Panc1 (cell line): ENCODE measurements around the gene GPALPP1. TPM values are rescaled to one million over a fixed set of nuclear protein-coding genes. Genes with fewer than 3 reads are reported as not detected.

ENCODE experiments used
- ATAC-seq: fragments of 200-7000 bp; cut with Tn5 transposase; 2 replicates; pipeline ENCODE4 v1.9.1; 2020; ENCODE audit warnings: mild to moderate bottlenecking, moderate library complexity
- BruUV-seq: library from RNA; stranded (reverse); fragments of 400-500 nt; replicated peaks from 2 replicates; lab custom pipeline; 2021; lab: Mats Ljungman, UMichigan
- CTCF ChIA-PET: fragments of 300-600 bp; sonication (Branson Sonifier 250); formaldehyde crosslinking; loops from one replicate; lab custom pipeline; 2022; ENCODE audit warnings: antibody characterized with exemption; lab: Charles Lee
- POLR2A ChIA-PET: fragments of 300-600 bp; sonication (Branson Sonifier 250); formaldehyde crosslinking; loops from one replicate; lab custom pipeline; 2022; ENCODE audit warnings: antibody characterized with exemption; lab: Charles Lee
- DNase-seq: peaks from one replicate; pipeline ENCODE4 v3.0.0-alpha.2; 2010; ENCODE audit warnings: low read depth, low spot score
- H3K27ac ChIP-seq: 2 replicates; pipeline ENCODE4 v1.5.1; 2011; ENCODE audit warnings: mild to moderate bottlenecking, low read length, inconsistent platforms
- H3K27me3 ChIP-seq: fragments of 200-500 bp; sonication (Bioruptor generic); 2 replicates; pipeline ENCODE4 v1.6.0; 2014; ENCODE audit warnings: low read length, inconsistent platforms; ENCODE audit not compliant: control insufficient read depth, insufficient read depth
- H3K36me3 ChIP-seq: fragments of 200-500 bp; sonication (Bioruptor generic); 2 replicates; pipeline ENCODE4 v1.5.1; 2014; ENCODE audit warnings: inconsistent platforms, mild to moderate bottlenecking, low read length, moderate library complexity; ENCODE audit not compliant: control insufficient read depth, insufficient read depth
- H3K4me1 ChIP-seq: 2 replicates; pipeline ENCODE4 v1.5.1; 2011; ENCODE audit warnings: inconsistent platforms, mild to moderate bottlenecking, low read length, moderate library complexity; ENCODE audit not compliant: control insufficient read depth, insufficient read depth
- H3K4me3 ChIP-seq, 2 experiments: 2 replicates each; pipeline ENCODE4 v1.5.1; 2011 to 2012; ENCODE audit warnings: low read depth in 2 of 2, low read length in 2 of 2, mild to moderate bottlenecking in 2 of 2, inconsistent platforms in 1 of 2, moderate library complexity in 1 of 2
- H3K9me3 ChIP-seq: fragments of 200-500 bp; sonication (Bioruptor generic); 2 replicates; pipeline ENCODE4 v1.5.1; 2014; ENCODE audit warnings: low read depth, mild to moderate bottlenecking, inconsistent platforms, low read length, moderate library complexity; ENCODE audit not compliant: control insufficient read depth, insufficient read depth
- CTCF ChIP-seq: fragments of 450-650 bp; IDR thresholded peaks from 2 replicates; pipeline ENCODE4 v1.5.1; 2017; ENCODE audit warnings: mild to moderate bottlenecking
- POLR2AphosphoS5 ChIP-seq: IDR thresholded peaks from 2 replicates; pipeline ENCODE4 v1.6.1; 2012; ENCODE audit warnings: mild to moderate bottlenecking, low read depth, low read length, moderate library complexity
- REST ChIP-seq, 2 experiments: IDR thresholded peaks; 2 replicates each; pipeline ENCODE4 v1.6.1; 2011 to 2012; ENCODE audit warnings: low read depth in 2 of 2, control low read depth in 1 of 2, low read length in 1 of 2, mild to moderate bottlenecking in 1 of 2, moderate library complexity in 1 of 2; ENCODE audit not compliant: insufficient read depth in 1 of 2
- SIN3A ChIP-seq: IDR thresholded peaks from 2 replicates; pipeline ENCODE4 v1.6.1; 2012; ENCODE audit warnings: low read depth, mild to moderate bottlenecking, low read length, moderate library complexity, borderline replicate concordance; ENCODE audit not compliant: insufficient read depth
- TCF7L2 ChIP-seq: IDR thresholded peaks from 2 replicates; pipeline ENCODE4 v1.6.1; 2011; ENCODE audit warnings: mild to moderate bottlenecking, low read depth, low read length, inconsistent platforms
- in situ Hi-C: cut with HindIII; loops from 2 replicates; pipeline ENCODE4 v1.10.0; 2016; ENCODE audit warnings: low sequenced_read_pairs, low pct_unique_long_range_greater_than_20kb
- intact Hi-C: fragments of 100-400 bp; cut with micrococcal nuclease; formaldehyde crosslinking; loops from one replicate; pipeline ENCODE4 v1.10.0; 2022; ENCODE audit not compliant: unreplicated experiment
- total RNA-seq: library from RNA; stranded (reverse); gene quantifications from one replicate; pipeline ENCODE4 v1.2.1, GENCODE V29; 2021; ENCODE audit not compliant: unreplicated experiment

Gene GPALPP1
- total RNA-seq, 1 experiment from 2014 or later, result 13.5 TPM

- Histone ChIP-seq H3K27ac (no peak overlapping the region), H3K4me1 (no peaks in the 10 kb centered on the region), H3K9me3 (no peaks in the 10 kb centered on the region), H3K4me3 (no peak overlapping the region), H3K36me3 (peaks cover 2% of the 10 kb centered on the region; the same call in 1 of the 2 replicates), H3K27me3 (no peaks in the 10 kb centered on the region)
- POLR2A ChIA-PET, result no interaction called here
- BruUV-seq, result no TSS peak
- TF ChIP-seq CTCF (no peak), SIN3A (no peak), POLR2AphosphoS5 (no peak), REST (IDR thresholded peaks at IDR 0.05; ENCODE audit: insufficient read depth in 1 of 2, low read depth in 2 of 2, low read length in 1 of 2) (no peak), TCF7L2 (no peak)
- CTCF ChIA-PET, result no interaction called here
- no peak for DNase-seq
- in situ Hi-C loops, result no loop called here
- intact Hi-C loops, result no loop called here
- ATAC-seq, result no peak
These were observed 21.9 kb downstream of the GPALPP1 start for GRCh38 chr13:45011198-45011597.

GRCh38 chr13:45015300-45015699 is 26.0 kb downstream of the GPALPP1 start:
- no TSS peak for BruUV-seq
- Histone ChIP-seq H3K4me1 (no peaks in the 10 kb centered on the region), H3K36me3 (no peaks in the 10 kb centered on the region; the same call in 1 of the 2 replicates), H3K27me3 (no peaks in the 10 kb centered on the region), H3K27ac (no peak overlapping the region), H3K9me3 (no peaks in the 10 kb centered on the region), H3K4me3 (no peak overlapping the region)
- intact Hi-C loops (no loop called here), in situ Hi-C loops (no loop called here)
- POLR2A ChIA-PET, result no interaction called here
- DNase-seq, result no peak
- ATAC-seq, result no peak
- CTCF ChIA-PET, result interaction anchor here (0.7 kb wide), 1 partner anchor 659 kb away, joined by 3 read pairs; no protein-coding TSS in a partner anchor
- TF ChIP-seq CTCF, result no peak
- TF ChIP-seq POLR2AphosphoS5, result no peak
- TF ChIP-seq TCF7L2, result no peak
- no peak for TF ChIP-seq SIN3A
- TF ChIP-seq REST (IDR thresholded peaks at IDR 0.05; ENCODE audit: insufficient read depth in 1 of 2, low read depth in 2 of 2, low read length in 1 of 2), result no peak
